Measurements from ENCODE around the gene EFNA2. TPM values are rescaled to one million over a fixed set of nuclear protein-coding genes. Genes with fewer than 3 reads are reported as not detected.
A peak's percentile ranks its signal among the peaks of the same experiment; 100 is the strongest.

EFNA2 gene
- total RNA-seq, 4 donors from 2014 or later: not detected

DNA sequence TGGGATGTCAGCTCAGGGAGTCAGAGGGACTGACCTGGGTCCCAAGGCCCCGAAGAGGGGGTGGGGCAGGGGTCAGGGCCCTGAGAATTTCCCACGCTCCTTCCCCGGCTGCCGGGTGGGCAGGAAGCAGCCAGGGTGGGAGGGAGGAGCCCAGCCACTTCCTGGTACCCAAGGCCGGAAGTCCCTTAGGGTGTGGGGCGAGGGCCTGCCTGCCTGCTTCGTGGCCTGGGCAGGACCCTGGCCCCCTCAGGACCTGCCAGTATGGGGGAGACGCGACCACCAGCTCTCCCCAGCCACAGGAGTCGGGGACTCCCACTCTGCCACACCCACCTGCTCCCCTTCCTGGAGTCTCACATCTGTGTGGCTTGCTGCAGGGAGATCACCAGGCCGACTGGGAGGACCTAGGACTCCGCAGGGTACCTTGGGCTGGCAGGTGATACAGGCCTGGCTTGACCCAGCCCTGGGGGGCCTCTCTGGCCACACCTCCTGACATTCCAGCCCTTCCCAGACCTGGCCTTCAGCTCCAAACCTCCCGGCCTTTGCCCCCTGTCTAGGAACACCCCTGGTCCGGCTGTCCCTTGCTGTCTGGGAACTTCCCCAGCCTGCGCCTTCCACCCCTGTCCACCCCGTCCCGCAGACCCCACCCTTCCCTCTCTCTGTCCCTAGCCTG is 26.3 kb upstream of the EFNA2 start:
- no peak for TF ChIP-seq POLR2A (IDR thresholded peaks at IDR 0.05; ENCODE audit: low read depth)
- TF ChIP-seq POLR2AphosphoS5 (IDR thresholded peaks at IDR 0.05): peak; percentile 75 to 84
- no peaks in the 10 kb centered on the region for H3K9me3 ChIP-seq
- H3K27me3 ChIP-seq: peaks cover 0 to 3% (median 0%) of the 10 kb centered on the region in 4 donors
- WGBS: 20% methylated on average over 10 of the region's 17 CpGs
- peaks cover 83 to 90% (median 87%) of the 10 kb centered on the region in 4 donors for H3K4me1 ChIP-seq
- peak overlapping the region; percentile 24 to 44 (median 31) for H3K4me3 ChIP-seq
- intact Hi-C loops (cut with DNase I): no loop called here
- DNase-seq (ENCODE audit: extremely low spot score): no peak
- H3K27ac ChIP-seq (replicated peaks in 1 of 4): peak overlapping the region; percentile 99 to 100 (median 100)
- H3K36me3 ChIP-seq: peaks cover 27 to 41% (median 40%) of the 10 kb centered on the region in 4 donors

DNA sequence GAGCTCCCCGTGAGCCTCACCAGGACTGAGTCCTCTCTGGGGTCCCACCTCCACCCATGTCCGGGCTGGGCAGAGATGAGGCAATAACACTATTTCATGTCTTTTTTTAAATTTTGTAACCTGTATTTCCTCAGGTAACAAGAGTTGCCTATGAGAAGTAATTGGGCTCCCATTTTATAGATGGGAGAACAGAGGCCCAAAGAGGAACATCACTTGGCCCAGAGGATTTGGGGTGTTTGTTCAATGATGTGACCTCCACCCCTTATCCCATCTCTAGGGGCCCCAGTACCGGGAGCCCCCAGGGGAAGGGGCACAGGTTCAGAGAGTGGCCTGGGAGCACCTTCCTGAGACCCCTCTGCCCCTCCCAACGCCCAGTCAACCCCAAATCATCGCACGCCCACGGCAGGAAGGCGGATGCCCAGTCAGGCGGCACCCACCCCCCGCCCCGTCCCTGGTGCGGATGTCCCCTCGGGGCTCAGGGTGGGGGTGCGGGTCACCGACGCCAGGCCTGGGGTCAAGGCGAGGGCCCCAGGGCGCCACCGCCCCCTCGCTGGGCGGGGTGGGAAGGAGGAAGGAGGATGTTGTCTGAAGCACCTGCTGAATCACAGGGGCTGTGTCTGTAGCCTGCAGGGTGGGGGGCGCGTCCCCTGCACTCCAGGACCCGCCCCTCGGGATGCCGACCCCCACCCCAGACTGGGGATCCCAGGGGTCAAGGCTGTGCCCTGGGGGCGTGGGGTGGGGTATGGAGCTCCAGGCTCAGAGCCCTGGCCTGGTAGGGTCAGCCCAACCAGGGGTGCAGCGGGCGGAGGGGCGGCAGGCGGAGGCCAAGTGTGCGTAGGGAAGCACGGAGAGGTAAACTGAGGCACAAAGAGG is 25.6 kb upstream of the EFNA2 start:
- intact Hi-C loops (cut with DNase I): no loop called here
- Histone ChIP-seq H3K36me3 (peaks cover 20 to 33% (median 32%) of the 10 kb centered on the region in 4 donors), H3K9me3 (no peaks in the 10 kb centered on the region), H3K4me1 (peaks cover 81 to 90% (median 85%) of the 10 kb centered on the region in 4 donors), H3K27ac (replicated peaks in 1 of 4) (peak overlapping the region; percentile 99 to 100 (median 100)), H3K27me3 (peaks cover 0 to 3% (median 0%) of the 10 kb centered on the region in 4 donors), H3K4me3 (peak overlapping the region; percentile 65 to 80 (median 72))
- TF ChIP-seq CTCF (IDR thresholded peaks at IDR 0.05): no peak
- TF ChIP-seq POLR2A (IDR thresholded peaks at IDR 0.05; ENCODE audit: low read depth): no peak
- no peak for TF ChIP-seq POLR2AphosphoS5 (IDR thresholded peaks at IDR 0.05)
- TF ChIP-seq EP300 (IDR thresholded peaks at IDR 0.05): no peak
- DNase-seq (ENCODE audit: extremely low spot score): no peak
- 40% methylated on average over 3 of the region's 33 CpGs for WGBS

GRCh38 chr19:1260749-1261537 is 24.7 kb upstream of the EFNA2 start:
- no peaks in the 10 kb centered on the region for H3K9me3 ChIP-seq
- intact Hi-C loops (cut with DNase I): no loop called here
- TF ChIP-seq EP300 (IDR thresholded peaks at IDR 0.05) (no peak), POLR2AphosphoS5 (IDR thresholded peaks at IDR 0.05) (peak; percentile 76 to 85), POLR2A (IDR thresholded peaks at IDR 0.05; ENCODE audit: low read depth) (peak; percentile 47), CTCF (IDR thresholded peaks at IDR 0.05) (peak in 1 of 3 experiments; percentile 24)
- H3K4me1 ChIP-seq: peaks cover 81 to 90% (median 85%) of the 10 kb centered on the region in 4 donors
- peak overlapping the region; percentile 65 to 80 (median 72) for H3K4me3 ChIP-seq
- peak; percentile 99 for DNase-seq (ENCODE audit: extremely low spot score)
- peaks cover 11 to 25% (median 24%) of the 10 kb centered on the region in 4 donors for H3K36me3 ChIP-seq
- peak overlapping the region; percentile 99 to 100 (median 100) for H3K27ac ChIP-seq (replicated peaks in 1 of 4)
- WGBS: 2% methylated on average over 41 of the region's 83 CpGs
- H3K27me3 ChIP-seq: peaks cover 0 to 3% (median 0%) of the 10 kb centered on the region in 4 donors

DNA sequence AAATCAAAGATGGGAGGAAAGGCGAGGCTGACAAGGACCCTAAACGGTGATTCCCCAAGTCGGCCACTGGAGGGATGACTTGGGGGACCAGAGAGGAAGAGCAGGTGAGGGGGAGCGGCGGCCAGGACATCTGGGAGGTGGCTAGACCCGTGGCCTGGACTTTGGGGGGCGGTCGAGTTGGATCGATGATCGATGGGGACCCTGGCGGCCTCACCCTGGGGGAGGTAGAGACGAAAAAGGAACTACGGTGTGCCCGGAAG is 24.2 kb upstream of the EFNA2 start:
- Histone ChIP-seq H3K27me3 (peaks cover 0 to 3% (median 0%) of the 10 kb centered on the region in 4 donors), H3K9me3 (no peaks in the 10 kb centered on the region), H3K36me3 (peaks cover 6 to 20% (median 19%) of the 10 kb centered on the region in 4 donors), H3K27ac (replicated peaks in 1 of 4) (peak overlapping the region; percentile 99 to 100 (median 100)), H3K4me1 (peaks cover 81 to 90% (median 85%) of the 10 kb centered on the region in 4 donors), H3K4me3 (peak overlapping the region; percentile 65 to 80 (median 72))
- intact Hi-C loops (cut with DNase I): no loop called here
- TF ChIP-seq EP300 (IDR thresholded peaks at IDR 0.05) (no peak), CTCF (IDR thresholded peaks at IDR 0.05) (peak in 1 of 3 experiments; percentile 13), POLR2AphosphoS5 (IDR thresholded peaks at IDR 0.05) (no peak), POLR2A (IDR thresholded peaks at IDR 0.05; ENCODE audit: low read depth) (no peak)
- WGBS: 17% methylated on average over 14 of the region's 14 CpGs
- no peak for DNase-seq (ENCODE audit: extremely low spot score)
